ENCODE results near the gene ZFC3H1. TPM values are rescaled to one million over a fixed set of nuclear protein-coding genes. Genes with fewer than 3 reads are reported as not detected.

ZFC3H1 gene
- 10 to 100 TPM in 5 of 6 donors, 1 to 10 TPM in 1; 8.6 to 32.6 (median 18.2) TPM for total RNA-seq
- 10 to 100 TPM; 19.1 to 20.3 TPM for polyA plus RNA-seq

GRCh38 chr12:71663561-71664410 is at the start of gene ZFC3H1, which contains the start of gene THAP2:
TSS of gene ZFC3H1 (minus strand) at chr12:71663848. CDS start at chr12:71663610, 238 bp downstream.
TSS of gene THAP2 (plus strand) at chr12:71664301. CDS start at chr12:71664510, 209 bp downstream.
- Histone ChIP-seq H3K36me3 (peaks cover 0 to 11% (median 0%) of the 10 kb centered on the region in 3 donors), H3K9me3 (no peaks in the 10 kb centered on the region), H3K27ac (peak within 1 kb of the TSS; percentile 93 to 100 (median 96)), H3K4me3 (peak within 1 kb of the TSS; percentile 70 to 89 (median 81)), H3K27me3 (no peaks in the 10 kb centered on the region), H3K4me1 (peaks cover 11 to 35% (median 28%) of the 10 kb centered on the region in 3 donors)
- WGBS, 2 donors: 0 to 1% methylated on average over 57 of the region's 57 CpGs
- FAIRE-seq (peak; percentile 90), ATAC-seq (peak; percentile 87 to 95 (median 91)), DNase-seq (peak; percentile 86 to 97 (median 92))
- intact Hi-C loops (cut with DNase I): no loop called here
- no peak for TF ChIP-seq CTCF (IDR thresholded peaks at IDR 0.05)

GRCh38 chr12:71710276-71711125 is 46.9 kb upstream of the ZFC3H1 start:
- DNase-seq: no peak
- WGBS, 2 donors: 94 to 97% methylated on average over 7 of the region's 7 CpGs
- no peak for ATAC-seq
- Histone ChIP-seq H3K9me3 (no peaks in the 10 kb centered on the region), H3K36me3 (no peaks in the 10 kb centered on the region), H3K27me3 (no peaks in the 10 kb centered on the region), H3K4me1 (no peaks in the 10 kb centered on the region), H3K27ac (no peak overlapping the region), H3K4me3 (no peak overlapping the region)
- no peak for FAIRE-seq
- intact Hi-C loops (cut with DNase I): no loop called here
- no peak for TF ChIP-seq CTCF (IDR thresholded peaks at IDR 0.05)

GRCh38 chr12:71708658-71709057 is 45.0 kb upstream of the ZFC3H1 start:
- FAIRE-seq: no peak
- no peaks in the 10 kb centered on the region for H3K27me3 ChIP-seq
- intact Hi-C loops (cut with DNase I): no loop called here
- no peak for TF ChIP-seq CTCF (IDR thresholded peaks at IDR 0.05)
- no peaks in the 10 kb centered on the region for H3K4me1 ChIP-seq
- DNase-seq: no peak
- H3K27ac ChIP-seq: no peak overlapping the region
- ATAC-seq: no peak
- H3K9me3 ChIP-seq: no peaks in the 10 kb centered on the region
- WGBS, 2 donors: 98 to 100% methylated on average over 1 of the region's 1 CpG
- no peaks in the 10 kb centered on the region for H3K36me3 ChIP-seq
- H3K4me3 ChIP-seq: no peak overlapping the region

- Histone ChIP-seq H3K9me3 (no peaks in the 10 kb centered on the region), H3K27ac (no peak overlapping the region), H3K36me3 (no peaks in the 10 kb centered on the region), H3K4me3 (no peak overlapping the region), H3K27me3 (no peaks in the 10 kb centered on the region), H3K4me1 (no peaks in the 10 kb centered on the region)
- ATAC-seq (no peak), FAIRE-seq (no peak), DNase-seq (no peak)
- intact Hi-C loops (cut with DNase I): no loop called here
- WGBS, 2 donors: 82% methylated on average over 2 of the region's 2 CpGs
- no peak for TF ChIP-seq CTCF (IDR thresholded peaks at IDR 0.05)
Measured at GRCh38 chr12:71704920-71705319, 41.3 kb upstream of the ZFC3H1 start.

All from pancreas (tissue), 10 donors.